Right lobe of liver (tissue), 4 donors: ENCODE data around the gene ASTN1.

Experiments
- CTCF ChIP-seq, 4 donors: fragments of 200-600 bp in 3 of 4; fragments of 450-650 bp in 1 of 4; IDR thresholded peaks; one replicate each; pipeline versions ENCODE4 v1.5.1 to v1.8.0; 2016 to 2022; ENCODE audit warnings: antibody characterized with exemption in 4 of 4, mild to moderate bottlenecking in 2 of 4
- POLR2A ChIP-seq: fragments of 450-650 bp; IDR thresholded peaks from one replicate; pipeline ENCODE4 v1.6.1; 2017; ENCODE audit warnings: antibody characterized with exemption, mild to moderate bottlenecking
- donor health status: DM: no; HTN: no; CAD: no.
- donor health status: DM: no; HTN: no; CAD: no.
- donor health status: DM: no; HTN: yes; CAD: no.

- TF ChIP-seq CTCF (IDR thresholded peaks at IDR 0.05) (no peak), POLR2A (no peak)
Measured at GRCh38 chr1:176919386-176920378, 244.8 kb downstream of the ASTN1 start.
